ENCODE results near the gene SGF29.
"Not testable (repeated sequence)": the region's sequence is repeated elsewhere in the genome, so short reads cannot be mapped to it uniquely, and the experiment has no call there.

SGF29 gene

GRCh38 chr16:28553776-28554633, at the start of gene SGF29:
Gene SGF29, plus strand, starts transcription at chr16:28553920. Its CDS starts 27,150 bp downstream, at chr16:28581070.
- DNase-seq (ENCODE audit: low spot score) = peak; percentile 82

- DNase-seq (ENCODE audit: low spot score) = peak; percentile 61
Observed at GRCh38 chr16:28504707-28505404, 48.9 kb upstream of the SGF29 start.

GRCh38 chr16:28505489-28506137, 48.1 kb upstream of the SGF29 start:
- no peak for DNase-seq (ENCODE audit: low spot score)

GRCh38 chr16:28511031-28511430, 42.7 kb upstream of the SGF29 start:
- no peak for DNase-seq (ENCODE audit: low spot score)

- no peak for DNase-seq (ENCODE audit: low spot score)
Observed at GRCh38 chr16:28511801-28512789, 41.6 kb upstream of the SGF29 start.

- no peak for DNase-seq (ENCODE audit: low spot score)
Observed at GRCh38 chr16:28513484-28514181, 40.1 kb upstream of the SGF29 start.

GRCh38 chr16:28514246-28514645, 39.5 kb upstream of the SGF29 start:
- DNase-seq (ENCODE audit: low spot score) = no peak

- no peak for DNase-seq (ENCODE audit: low spot score)
Observed at GRCh38 chr16:28520672-28521071, 33.0 kb upstream of the SGF29 start.

- no peak for DNase-seq (ENCODE audit: low spot score)
Observed at GRCh38 chr16:28521436-28521835, 32.3 kb upstream of the SGF29 start.

- no peak for DNase-seq (ENCODE audit: low spot score)
Observed at GRCh38 chr16:28522792-28523191, 30.9 kb upstream of the SGF29 start.

GRCh38 chr16:28524681-28525171, 29.0 kb upstream of the SGF29 start:
- DNase-seq (ENCODE audit: low spot score) = no peak

- DNase-seq (ENCODE audit: low spot score) = no peak
Observed at GRCh38 chr16:28526201-28527099, 27.3 kb upstream of the SGF29 start.

- DNase-seq (ENCODE audit: low spot score) = not testable (repeated sequence)
Observed at GRCh38 chr16:28527100-28527785, 26.5 kb upstream of the SGF29 start.

GRCh38 chr16:28527985-28528384, 25.7 kb upstream of the SGF29 start:
- no peak for DNase-seq (ENCODE audit: low spot score)

- DNase-seq (ENCODE audit: low spot score) = no peak
Observed at GRCh38 chr16:28528463-28528867, 25.3 kb upstream of the SGF29 start.

GRCh38 chr16:28529124-28529523, 24.6 kb upstream of the SGF29 start:
- DNase-seq (ENCODE audit: low spot score) = no peak

- DNase-seq (ENCODE audit: low spot score) = no peak
Observed at GRCh38 chr16:28531777-28532744, 21.7 kb upstream of the SGF29 start.
